Type B pancreatic cell (in vitro differentiated cells): ENCODE measurements around the gene HTR3D. TPM values are rescaled to one million over a fixed set of nuclear protein-coding genes. Genes with fewer than 3 reads are reported as not detected.
A peak's percentile ranks its signal among the peaks of the same experiment; 100 is the strongest.
"Not testable (repeated sequence)": the region's sequence is repeated elsewhere in the genome, so short reads cannot be mapped to it uniquely, and the experiment has no call there.

ENCODE experiments used
- DNase-seq: peaks from one replicate; pipeline ENCODE4 v3.0.0; 2021; ENCODE audit warnings: mixed read lengths; ENCODE audit not compliant: unreplicated experiment; ENCODE audit errors: extremely low spot score
- H3K27ac Mint-ChIP-seq: 2 replicates; pipeline ENCODE4 v1.8.0; 2021; ENCODE audit warnings: mild to moderate bottlenecking, mixed read lengths
- H3K27me3 Mint-ChIP-seq: 2 replicates; pipeline ENCODE4 v1.8.0; 2021; ENCODE audit warnings: mixed read lengths
- H3K36me3 Mint-ChIP-seq: 2 replicates; pipeline ENCODE4 v1.8.0; 2021; ENCODE audit warnings: mixed read lengths
- H3K4me1 Mint-ChIP-seq: one replicate; pipeline ENCODE4 v1.8.0; 2021; ENCODE audit warnings: mixed read lengths; ENCODE audit not compliant: unreplicated experiment
- H3K4me3 Mint-ChIP-seq: 2 replicates; pipeline ENCODE4 v1.8.0; 2021; ENCODE audit warnings: mild to moderate bottlenecking, mixed read lengths
- H3K9me3 Mint-ChIP-seq: 2 replicates; pipeline ENCODE4 v1.8.0; 2021; ENCODE audit warnings: mixed read lengths
- CTCF ChIP-seq: fragments of 200-600 bp; sonication (generic); conservative IDR thresholded peaks from 2 replicates; pipeline ENCODE4 v1.5.0; 2021; ENCODE audit warnings: antibody characterized with exemption, mild to moderate bottlenecking
- total RNA-seq: library from RNA; stranded (reverse); gene quantifications from 2 replicates; pipeline ENCODE4 v1.2.1, GENCODE V29; 2021; ENCODE audit warnings: low replicate concordance

HTR3D gene
- total RNA-seq, 1 donor from 2014 or later, result not detected

GRCh38 chr3:184030536-184030935, 1.0 kb upstream of the HTR3D start:
- no peak for DNase-seq
- Mint-ChIP-seq H3K4me1 (no peaks in the 10 kb centered on the region), H3K36me3 (no peaks in the 10 kb centered on the region), H3K27me3 (peaks cover 21% of the 10 kb centered on the region), H3K27ac (no peak overlapping the region), H3K9me3 (no peaks in the 10 kb centered on the region), H3K4me3 (no peak overlapping the region)
- TF ChIP-seq CTCF, result no peak

- no peak for TF ChIP-seq CTCF
- no peaks in the 10 kb centered on the region for H3K4me1 Mint-ChIP-seq
- H3K9me3 Mint-ChIP-seq, result no peaks in the 10 kb centered on the region
- peaks cover 17% of the 10 kb centered on the region for H3K27me3 Mint-ChIP-seq
- no peaks in the 10 kb centered on the region for H3K36me3 Mint-ChIP-seq
- no peak for DNase-seq
- no peak overlapping the region for H3K27ac Mint-ChIP-seq
- no peak overlapping the region for H3K4me3 Mint-ChIP-seq
Measured at GRCh38 chr3:184037816-184038215, 6.3 kb downstream of the HTR3D start.

GRCh38 chr3:184038307-184038706, 6.8 kb downstream of the HTR3D start:
- H3K27me3 Mint-ChIP-seq, result peaks cover 15% of the 10 kb centered on the region
- not testable (repeated sequence) for H3K27ac Mint-ChIP-seq, H3K36me3 Mint-ChIP-seq, H3K9me3 Mint-ChIP-seq, H3K4me1 Mint-ChIP-seq, H3K4me3 Mint-ChIP-seq, DNase-seq

- Mint-ChIP-seq H3K27me3 (peaks cover 10% of the 10 kb centered on the region), H3K27ac (no peak overlapping the region), H3K4me3 (no peak overlapping the region), H3K36me3 (no peaks in the 10 kb centered on the region), H3K9me3 (no peaks in the 10 kb centered on the region), H3K4me1 (no peaks in the 10 kb centered on the region)
- no peak for TF ChIP-seq CTCF
- no peak for DNase-seq
Measured at GRCh38 chr3:184039414-184039813, 7.9 kb downstream of the HTR3D start.

GRCh38 chr3:184040010-184040409, 8.5 kb downstream of the HTR3D start:
- H3K4me1 Mint-ChIP-seq, result no peaks in the 10 kb centered on the region
- H3K9me3 Mint-ChIP-seq, result no peaks in the 10 kb centered on the region
- TF ChIP-seq CTCF, result peak; percentile 38
- no peaks in the 10 kb centered on the region for H3K36me3 Mint-ChIP-seq
- H3K4me3 Mint-ChIP-seq, result no peak overlapping the region
- H3K27me3 Mint-ChIP-seq, result peaks cover 10% of the 10 kb centered on the region
- no peak for DNase-seq
- no peak overlapping the region for H3K27ac Mint-ChIP-seq

GRCh38 chr3:184042617-184043016, 11.1 kb downstream of the HTR3D start:
- Mint-ChIP-seq H3K27me3 (peaks cover 10% of the 10 kb centered on the region), H3K4me1 (no peaks in the 10 kb centered on the region), H3K27ac (no peak overlapping the region), H3K4me3 (no peak overlapping the region), H3K36me3 (no peaks in the 10 kb centered on the region), H3K9me3 (no peaks in the 10 kb centered on the region)
- no peak for TF ChIP-seq CTCF
- DNase-seq, result no peak
